ENCODE data around the gene GSTO2.

Gene GSTO2

GRCh38 chr10:104323760-104324201 lies 54.8 kb downstream of the GSTO2 start:
- in situ Hi-C loops (cut with HindIII; ENCODE audit: low sequenced_read_pairs): no loop called here
- H3K4me3 ChIP-seq (ENCODE audit: low read depth, low read length): no peak overlapping the region
- DNase-seq (ENCODE audit: low read depth, low spot score): no peak
- no peak for TF ChIP-seq CTCF (IDR thresholded peaks at IDR 0.05; ENCODE audit: low read depth, low read length)

DNA sequence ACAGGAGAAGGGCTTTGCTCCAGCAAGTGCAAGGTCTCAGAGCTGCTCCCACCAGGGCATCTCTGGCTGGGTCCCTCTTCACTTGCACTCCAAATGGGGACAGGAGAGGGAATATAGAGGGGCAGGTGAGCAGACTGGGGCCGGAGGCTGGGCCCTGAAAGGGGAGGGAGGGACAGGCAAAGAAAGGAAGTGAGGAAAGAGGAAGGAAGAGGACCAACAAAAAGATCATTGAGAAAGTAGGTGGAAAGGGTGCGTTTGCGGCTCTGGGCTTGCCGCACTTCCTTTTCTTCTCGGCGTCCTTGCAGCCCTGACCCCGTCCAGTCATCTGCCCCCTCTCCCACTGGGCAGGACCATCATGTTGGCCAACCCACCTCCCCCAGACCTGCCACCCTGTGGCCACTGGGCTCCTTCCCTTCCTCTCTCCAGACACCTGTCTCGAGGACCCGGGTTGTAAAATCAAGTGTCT lies 55.3 kb downstream of the GSTO2 start:
- TF ChIP-seq CTCF (IDR thresholded peaks at IDR 0.05; ENCODE audit: low read depth, low read length): no peak
- in situ Hi-C loops (cut with HindIII; ENCODE audit: low sequenced_read_pairs): no loop called here
- DNase-seq (ENCODE audit: low read depth, low spot score): no peak
- H3K4me3 ChIP-seq (ENCODE audit: low read depth, low read length): no peak overlapping the region

GRCh38 chr10:104324931-104325330 lies 55.9 kb downstream of the GSTO2 start:
- no peak for DNase-seq (ENCODE audit: low read depth, low spot score)
- no peak for TF ChIP-seq CTCF (IDR thresholded peaks at IDR 0.05; ENCODE audit: low read depth, low read length)
- in situ Hi-C loops (cut with HindIII; ENCODE audit: low sequenced_read_pairs): no loop called here
- no peak overlapping the region for H3K4me3 ChIP-seq (ENCODE audit: low read depth, low read length)

GRCh38 chr10:104325436-104326435 lies 56.8 kb downstream of the GSTO2 start:
- no peak overlapping the region for H3K4me3 ChIP-seq (ENCODE audit: low read depth, low read length)
- DNase-seq (ENCODE audit: low read depth, low spot score): no peak
- TF ChIP-seq CTCF (IDR thresholded peaks at IDR 0.05; ENCODE audit: low read depth, low read length): no peak
- in situ Hi-C loops (cut with HindIII; ENCODE audit: low sequenced_read_pairs): no loop called here

GRCh38 chr10:104326991-104327610 lies 58.1 kb downstream of the GSTO2 start:
- DNase-seq (ENCODE audit: low read depth, low spot score): no peak
- no peak for TF ChIP-seq CTCF (IDR thresholded peaks at IDR 0.05; ENCODE audit: low read depth, low read length)
- no peak overlapping the region for H3K4me3 ChIP-seq (ENCODE audit: low read depth, low read length)
- in situ Hi-C loops (cut with HindIII; ENCODE audit: low sequenced_read_pairs): no loop called here

DNA sequence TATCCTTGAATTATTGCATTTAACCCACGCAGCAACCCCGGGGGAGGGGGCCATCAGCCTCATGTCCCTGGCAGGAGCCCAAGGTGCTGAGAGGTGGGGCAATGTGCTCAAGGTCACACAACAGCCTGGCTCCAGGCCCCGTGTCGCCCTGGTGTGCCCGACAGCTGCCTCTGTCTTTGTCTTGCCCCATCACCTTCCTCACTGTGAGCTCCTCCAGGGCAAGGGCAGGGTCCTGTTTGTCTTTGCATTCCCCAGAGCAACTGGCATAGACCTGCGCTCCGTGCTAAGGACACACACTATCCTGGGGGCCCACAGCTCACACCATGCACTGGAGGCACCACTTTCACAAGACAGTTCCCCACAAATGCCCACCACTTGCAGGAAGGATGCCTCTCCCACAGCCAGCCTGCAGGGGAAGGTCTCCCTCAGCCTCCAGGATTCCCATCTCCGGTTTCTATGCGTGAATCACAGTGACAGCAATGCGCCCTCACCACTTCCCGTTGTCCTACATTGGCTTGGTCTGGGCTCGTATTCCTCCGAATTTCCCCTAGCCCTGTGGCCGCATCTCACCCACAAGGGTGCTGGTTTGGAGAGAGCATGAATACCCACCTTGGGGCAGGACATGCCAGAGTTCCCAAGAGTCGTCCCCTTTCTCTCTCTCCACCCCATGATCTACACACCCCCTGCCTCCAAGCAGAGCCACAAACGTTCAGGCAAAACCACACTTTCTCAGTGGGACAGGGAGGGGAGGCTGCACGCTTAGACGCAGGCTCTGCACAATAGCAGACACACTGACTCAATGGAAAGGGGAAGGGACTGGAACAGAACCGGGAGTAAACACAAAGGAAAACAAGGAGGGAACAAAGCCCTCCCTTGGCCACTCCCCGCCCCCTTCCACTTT lies 59.0 kb downstream of the GSTO2 start:
- peak overlapping the region; percentile 36 for H3K4me3 ChIP-seq (ENCODE audit: low read depth, low read length)
- DNase-seq (ENCODE audit: low read depth, low spot score): peak; percentile 93

More for the DNA sequence above, 59.0 kb downstream of the GSTO2 start:
- TF ChIP-seq CTCF (IDR thresholded peaks at IDR 0.05; ENCODE audit: low read depth, low read length): peak; percentile 19
- in situ Hi-C loops (cut with HindIII; ENCODE audit: low sequenced_read_pairs): no loop called here

Data from astrocyte of the spinal cord (primary cell).